ENCODE measurements around the gene MSH5.

Gene MSH5

DNA sequence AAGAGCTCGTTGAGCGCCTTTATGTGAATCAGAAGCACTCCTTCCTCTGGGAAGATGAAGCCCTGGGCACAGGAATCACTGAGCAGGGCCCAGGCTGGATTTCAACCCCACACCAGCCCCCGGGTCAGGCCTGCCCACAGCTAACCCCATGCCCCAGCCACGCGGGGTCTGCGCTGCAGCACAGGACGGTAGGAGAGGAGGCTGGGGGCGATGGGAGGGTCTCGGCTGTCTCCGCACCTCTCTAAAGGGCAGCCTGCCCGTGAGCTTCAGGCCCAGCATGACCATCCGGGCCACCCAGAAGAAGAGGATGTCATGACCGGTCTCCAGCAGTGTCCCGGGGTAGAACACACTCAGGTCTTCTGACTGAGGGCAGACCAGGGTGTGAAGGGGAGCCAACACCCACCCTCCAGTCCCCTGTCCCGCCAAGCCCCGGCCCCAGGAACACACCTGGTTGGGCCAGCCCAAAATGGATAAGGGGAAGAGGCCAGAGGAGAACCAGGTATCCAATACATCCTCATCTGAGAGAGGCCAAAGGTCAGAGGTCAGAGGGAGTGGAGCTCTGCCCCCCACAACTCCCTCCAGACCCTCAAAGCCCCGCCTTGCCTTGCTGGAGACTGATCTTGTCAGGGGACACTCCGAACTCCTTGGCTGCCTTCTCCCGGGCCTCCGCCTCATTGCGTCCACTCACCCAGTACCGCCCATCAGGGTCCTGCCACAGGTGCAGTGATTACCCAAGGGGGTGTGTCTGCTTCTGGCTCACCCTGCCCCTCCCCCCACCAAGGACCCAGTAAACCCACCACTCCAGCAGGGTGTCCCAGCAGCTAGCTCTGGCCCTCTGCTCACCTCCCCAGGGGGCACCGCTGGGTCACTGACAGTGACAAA, 41.7 kb downstream of the MSH5 start:
- no peak overlapping the region for H3K4me3 ChIP-seq (ENCODE audit: low read length, poor library complexity, severe bottlenecking)
- no peaks in the 10 kb centered on the region for H4K20me1 ChIP-seq (ENCODE audit: insufficient read depth, low read length, poor library complexity, severe bottlenecking)
- no peak overlapping the region for H3K4me2 ChIP-seq (ENCODE audit: low read depth, low read length, poor library complexity, severe bottlenecking)
- no peaks in the 10 kb centered on the region for H3F3A ChIP-seq (ENCODE audit: low read depth)
- no peak overlapping the region for H3K9ac ChIP-seq (ENCODE audit: low read depth, low read length, poor library complexity, severe bottlenecking)
- H3K9me3 ChIP-seq (ENCODE audit: insufficient read depth, low read depth, low read length) = no peaks in the 10 kb centered on the region
- no peaks in the 10 kb centered on the region for H3K9me2 ChIP-seq (replicated peaks; ENCODE audit: low read depth, low read length)
- no peak overlapping the region for H2AFZ ChIP-seq (ENCODE audit: low read length)
- H3K27me3 ChIP-seq (ENCODE audit: insufficient read depth, low read length, poor library complexity, severe bottlenecking) = no peaks in the 10 kb centered on the region
- H3K79me2 ChIP-seq (ENCODE audit: insufficient read depth, low read length) = no peaks in the 10 kb centered on the region
- no peak for TF ChIP-seq EZH2phosphoT487 (IDR thresholded peaks at IDR 0.05; ENCODE audit: borderline replicate concordance)
- TF ChIP-seq, protein P1, sequence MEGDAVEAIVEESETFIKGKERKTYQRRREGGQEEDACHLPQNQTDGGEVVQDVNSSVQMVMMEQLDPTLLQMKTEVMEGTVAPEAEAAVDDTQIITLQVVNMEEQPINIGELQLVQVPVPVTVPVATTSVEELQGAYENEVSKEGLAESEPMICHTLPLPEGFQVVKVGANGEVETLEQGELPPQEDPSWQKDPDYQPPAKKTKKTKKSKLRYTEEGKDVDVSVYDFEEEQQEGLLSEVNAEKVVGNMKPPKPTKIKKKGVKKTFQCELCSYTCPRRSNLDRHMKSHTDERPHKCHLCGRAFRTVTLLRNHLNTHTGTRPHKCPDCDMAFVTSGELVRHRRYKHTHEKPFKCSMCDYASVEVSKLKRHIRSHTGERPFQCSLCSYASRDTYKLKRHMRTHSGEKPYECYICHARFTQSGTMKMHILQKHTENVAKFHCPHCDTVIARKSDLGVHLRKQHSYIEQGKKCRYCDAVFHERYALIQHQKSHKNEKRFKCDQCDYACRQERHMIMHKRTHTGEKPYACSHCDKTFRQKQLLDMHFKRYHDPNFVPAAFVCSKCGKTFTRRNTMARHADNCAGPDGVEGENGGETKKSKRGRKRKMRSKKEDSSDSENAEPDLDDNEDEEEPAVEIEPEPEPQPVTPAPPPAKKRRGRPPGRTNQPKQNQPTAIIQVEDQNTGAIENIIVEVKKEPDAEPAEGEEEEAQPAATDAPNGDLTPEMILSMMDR (conservative IDR thresholded peaks at IDR 0.05; ENCODE audit: low read length) = no peak
- peaks cover 8% of the 10 kb centered on the region for H3K4me1 ChIP-seq (ENCODE audit: insufficient read depth, low read length, poor library complexity, severe bottlenecking)
- peaks cover 55% of the 10 kb centered on the region; the same call in 1 of the 2 replicates for H3K36me3 ChIP-seq (ENCODE audit: insufficient read depth, low read length)

DNA sequence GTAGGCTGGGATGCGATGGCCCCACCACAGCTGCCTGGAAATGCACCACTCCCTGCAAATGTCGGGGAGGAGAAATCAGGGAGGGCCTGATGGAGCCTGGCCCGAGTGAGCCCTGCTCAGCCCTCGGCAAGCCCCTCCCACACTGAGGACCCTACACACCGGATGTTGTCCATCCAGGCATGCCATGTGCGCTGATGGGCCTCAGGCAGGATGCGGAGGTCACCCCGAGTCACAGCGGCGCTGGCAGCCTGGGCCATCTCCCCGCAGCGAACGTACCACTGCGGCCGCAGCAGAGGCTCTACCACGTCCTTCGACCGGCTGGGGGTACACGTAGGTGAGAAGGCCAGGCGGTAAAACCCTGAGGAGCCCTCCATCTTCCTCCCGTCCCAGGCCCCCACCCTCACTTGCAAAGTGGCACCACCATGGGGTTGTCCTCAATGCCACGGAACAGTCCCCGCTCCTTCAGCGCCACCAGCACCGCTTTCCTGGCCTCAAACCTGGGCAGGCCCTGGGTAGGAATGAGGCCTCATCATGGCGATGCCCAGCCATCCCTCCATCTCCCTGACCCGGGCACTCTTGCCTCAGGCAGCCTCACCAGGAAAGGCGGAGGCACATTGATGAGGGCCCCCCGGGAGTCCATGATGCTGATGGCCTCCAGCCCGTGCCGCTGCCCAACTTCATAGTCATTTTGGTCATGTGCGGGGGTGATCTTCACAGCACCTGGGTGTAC, 42.5 kb downstream of the MSH5 start:
- TF ChIP-seq, protein P1 (conservative IDR thresholded peaks at IDR 0.05; ENCODE audit: low read length) = no peak
- TF ChIP-seq EZH2phosphoT487 (IDR thresholded peaks at IDR 0.05; ENCODE audit: borderline replicate concordance) = no peak
- Histone ChIP-seq H3K9me3 (ENCODE audit: insufficient read depth, low read depth, low read length) (no peaks in the 10 kb centered on the region), H3F3A (ENCODE audit: low read depth) (no peaks in the 10 kb centered on the region), H3K79me2 (ENCODE audit: insufficient read depth, low read length) (no peaks in the 10 kb centered on the region), H3K9ac (ENCODE audit: low read depth, low read length, poor library complexity, severe bottlenecking) (no peak overlapping the region), H3K4me1 (ENCODE audit: insufficient read depth, low read length, poor library complexity, severe bottlenecking) (peaks cover 2% of the 10 kb centered on the region), H3K4me2 (ENCODE audit: low read depth, low read length, poor library complexity, severe bottlenecking) (no peak overlapping the region), H3K9me2 (replicated peaks; ENCODE audit: low read depth, low read length) (no peaks in the 10 kb centered on the region), H3K36me3 (ENCODE audit: insufficient read depth, low read length) (peaks cover 55% of the 10 kb centered on the region; the same call in 1 of the 2 replicates), H3K4me3 (ENCODE audit: low read length, poor library complexity, severe bottlenecking) (no peak overlapping the region), H3K27me3 (ENCODE audit: insufficient read depth, low read length, poor library complexity, severe bottlenecking) (no peaks in the 10 kb centered on the region), H4K20me1 (ENCODE audit: insufficient read depth, low read length, poor library complexity, severe bottlenecking) (no peaks in the 10 kb centered on the region), H2AFZ (ENCODE audit: low read length) (no peak overlapping the region)

DNA sequence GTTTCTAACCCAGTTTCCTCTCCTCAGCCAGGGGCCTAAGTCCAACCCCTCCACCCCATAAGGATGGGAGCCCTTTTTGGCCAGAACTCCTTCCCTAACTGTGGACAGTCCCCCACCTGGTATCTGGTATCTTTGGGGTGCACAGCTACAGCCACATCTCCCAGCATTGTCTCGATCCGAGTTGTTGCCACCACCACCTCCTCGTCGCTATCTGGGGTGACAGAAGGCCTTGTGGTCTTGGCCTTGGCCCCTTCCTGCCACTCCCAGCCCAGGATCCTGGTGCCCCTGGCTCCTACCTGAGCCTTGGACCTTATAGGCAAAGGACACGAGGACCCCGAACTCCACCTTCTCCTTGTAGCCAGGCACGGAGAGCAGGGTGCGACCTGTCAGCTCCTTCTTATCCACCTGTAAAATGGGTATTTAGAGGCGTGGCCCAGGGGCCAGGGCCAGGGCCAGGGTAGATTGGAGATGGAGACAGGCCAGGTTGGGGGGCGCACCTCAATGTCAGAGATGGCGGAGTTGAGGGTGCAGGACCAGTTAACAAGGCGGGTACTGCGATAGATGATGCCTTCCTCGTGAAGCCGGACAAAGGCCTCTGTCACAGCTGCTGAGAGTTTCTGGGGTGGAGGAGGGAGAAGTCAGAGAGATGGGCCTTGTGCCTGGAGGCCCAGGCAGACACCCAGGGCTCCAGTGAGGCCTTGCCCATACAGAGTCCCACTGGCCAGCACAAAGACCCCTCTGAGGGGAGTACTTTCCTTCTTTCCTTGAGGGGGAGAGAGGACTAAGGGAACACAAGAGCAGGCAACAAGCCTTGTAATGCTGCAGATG, 44.5 kb downstream of the MSH5 start:
- H3K9me3 ChIP-seq (ENCODE audit: insufficient read depth, low read depth, low read length) = no peaks in the 10 kb centered on the region
- no peak overlapping the region for H2AFZ ChIP-seq (ENCODE audit: low read length)
- H3K4me3 ChIP-seq (ENCODE audit: low read length, poor library complexity, severe bottlenecking) = no peak overlapping the region
- H3K79me2 ChIP-seq (ENCODE audit: insufficient read depth, low read length) = no peaks in the 10 kb centered on the region; the same call in 1 of the 2 replicates
- no peaks in the 10 kb centered on the region for H3K9me2 ChIP-seq (replicated peaks; ENCODE audit: low read depth, low read length)
- H4K20me1 ChIP-seq (ENCODE audit: insufficient read depth, low read length, poor library complexity, severe bottlenecking) = no peaks in the 10 kb centered on the region
- H3K9ac ChIP-seq (ENCODE audit: low read depth, low read length, poor library complexity, severe bottlenecking) = no peak overlapping the region
- no peaks in the 10 kb centered on the region for H3K27me3 ChIP-seq (ENCODE audit: insufficient read depth, low read length, poor library complexity, severe bottlenecking)
- H3F3A ChIP-seq (ENCODE audit: low read depth) = no peaks in the 10 kb centered on the region
- H3K4me2 ChIP-seq (ENCODE audit: low read depth, low read length, poor library complexity, severe bottlenecking) = no peak overlapping the region
- H3K36me3 ChIP-seq (ENCODE audit: insufficient read depth, low read length) = peaks cover 54% of the 10 kb centered on the region; the same call in 1 of the 2 replicates
- no peaks in the 10 kb centered on the region for H3K4me1 ChIP-seq (ENCODE audit: insufficient read depth, low read length, poor library complexity, severe bottlenecking)
- TF ChIP-seq, protein P1 (conservative IDR thresholded peaks at IDR 0.05; ENCODE audit: low read length) = no peak
- no peak for TF ChIP-seq EZH2phosphoT487 (IDR thresholded peaks at IDR 0.05; ENCODE audit: borderline replicate concordance)

Data from Loucy (cell line).